NCI-H2196 treated with DMSO at 0.1 percent for 48 hours (cell line): Measurements from ENCODE around the gene CBX2.

Source experiments
- DNase-seq: peaks from one replicate; lab custom pipeline; 2025; ENCODE audit not compliant: unreplicated experiment; lab: John Stamatoyannopoulos, UW

Gene CBX2

DNA sequence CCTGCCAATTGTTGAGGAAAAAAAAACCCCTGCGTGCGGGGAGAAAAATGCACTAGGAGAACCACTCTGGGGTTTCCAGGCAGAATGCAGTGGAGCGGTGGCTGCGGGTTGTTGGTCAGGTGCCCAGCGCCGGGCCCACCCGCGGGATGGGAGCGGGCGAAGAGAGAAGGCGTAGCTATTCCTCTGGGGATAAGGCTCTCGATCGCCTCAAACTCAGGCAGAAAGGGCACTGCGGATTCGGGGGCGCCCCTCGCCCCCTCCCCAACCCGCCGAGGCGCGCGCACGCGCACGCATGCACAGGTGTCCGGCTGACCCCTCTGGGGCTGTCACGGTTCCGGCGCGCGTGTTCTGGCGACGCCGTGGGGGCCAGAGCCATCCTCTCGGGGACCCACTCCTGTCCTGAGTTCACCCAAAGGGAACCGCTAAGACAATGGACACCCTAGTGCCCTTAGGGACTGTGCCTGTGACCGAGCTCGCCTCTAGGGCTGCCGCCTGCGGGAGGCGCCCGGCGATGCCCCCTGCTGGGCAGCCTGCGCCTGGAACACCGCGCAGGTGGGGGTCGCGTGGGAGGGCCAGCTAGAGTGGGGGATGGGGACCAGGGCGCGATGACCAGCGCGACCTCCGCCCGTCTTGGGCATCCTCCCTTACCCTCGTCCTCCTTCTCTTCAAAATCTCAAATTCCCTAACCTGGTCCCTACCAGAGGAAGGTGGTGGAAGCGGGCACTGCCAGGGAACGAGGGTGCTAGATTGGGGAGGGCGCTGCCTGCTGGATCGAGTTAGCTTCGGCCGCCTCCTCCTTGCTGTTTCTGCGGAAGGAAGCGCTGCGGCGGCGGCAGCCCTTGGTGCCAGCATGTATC lies 33.3 kb downstream of the CBX2 start:
- DNase-seq, result peak; percentile 85

DNA sequence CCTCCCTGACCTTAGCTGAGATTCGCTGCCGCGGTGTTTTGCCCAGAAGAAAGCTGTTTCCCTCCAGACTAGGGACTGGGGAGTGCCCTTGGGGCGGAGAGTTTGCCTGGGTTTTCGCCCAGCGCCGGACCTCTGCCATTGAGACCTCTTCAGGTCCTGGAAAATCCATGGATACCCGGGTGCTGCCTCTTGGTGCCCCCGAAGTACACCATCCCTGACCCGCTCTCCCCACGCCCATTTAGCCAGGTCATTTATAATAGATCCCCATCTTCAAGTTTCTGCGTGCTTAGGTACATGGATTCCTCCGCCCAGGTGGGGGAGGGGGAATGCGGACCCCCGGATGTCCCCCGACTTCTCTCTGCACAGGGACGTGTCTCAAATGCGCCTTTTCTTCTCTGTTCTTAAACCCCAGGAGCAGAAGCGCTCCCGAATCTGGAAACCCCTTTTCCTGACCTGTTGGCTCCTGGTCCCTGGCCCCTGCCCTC lies 34.0 kb downstream of the CBX2 start:
- DNase-seq, result no peak

DNA sequence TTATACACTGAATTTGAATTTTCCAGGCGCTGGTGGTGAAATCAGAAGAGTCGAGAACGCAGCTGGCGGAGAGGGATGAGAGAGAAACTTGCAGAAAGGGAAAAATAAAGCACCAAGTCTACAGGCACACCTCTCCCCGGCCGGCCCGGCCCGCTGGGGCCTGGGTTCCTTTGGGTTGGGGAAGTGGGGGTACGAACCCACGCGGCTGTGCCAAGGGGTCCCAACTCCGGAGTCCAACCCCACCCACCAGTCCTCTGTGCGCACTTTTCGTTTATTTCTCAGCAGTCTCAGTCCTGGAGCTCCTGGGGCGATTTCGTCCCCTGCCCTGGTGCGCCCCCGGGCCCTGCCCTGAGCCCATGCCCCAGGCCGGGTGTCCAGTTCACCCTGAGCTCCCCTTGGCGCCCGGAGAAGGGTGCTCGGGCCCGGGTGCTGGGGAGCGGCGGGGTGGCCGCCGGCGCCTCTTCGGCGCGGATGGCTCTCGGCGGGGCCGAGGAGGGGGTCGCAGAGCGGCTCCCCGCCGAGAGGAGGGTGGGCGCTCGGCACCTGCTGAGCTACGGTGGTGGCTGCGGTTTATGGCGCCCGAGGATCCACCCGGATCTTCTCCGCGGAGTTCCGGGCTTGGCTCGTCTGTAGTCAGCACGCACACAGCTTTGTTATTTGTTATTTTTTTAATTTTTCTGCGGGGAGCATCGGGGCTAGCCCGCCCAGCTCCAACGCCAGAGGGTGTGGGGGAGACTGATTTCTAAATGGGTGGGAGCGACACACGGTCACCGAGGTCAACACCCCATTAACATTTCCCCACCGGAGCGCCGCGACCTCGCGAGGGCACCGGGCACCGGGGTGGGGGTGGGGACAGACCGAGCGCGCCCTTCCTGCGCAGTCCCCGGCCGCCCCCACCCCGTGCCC lies 34.7 kb downstream of the CBX2 start:
- no peak for DNase-seq

DNA sequence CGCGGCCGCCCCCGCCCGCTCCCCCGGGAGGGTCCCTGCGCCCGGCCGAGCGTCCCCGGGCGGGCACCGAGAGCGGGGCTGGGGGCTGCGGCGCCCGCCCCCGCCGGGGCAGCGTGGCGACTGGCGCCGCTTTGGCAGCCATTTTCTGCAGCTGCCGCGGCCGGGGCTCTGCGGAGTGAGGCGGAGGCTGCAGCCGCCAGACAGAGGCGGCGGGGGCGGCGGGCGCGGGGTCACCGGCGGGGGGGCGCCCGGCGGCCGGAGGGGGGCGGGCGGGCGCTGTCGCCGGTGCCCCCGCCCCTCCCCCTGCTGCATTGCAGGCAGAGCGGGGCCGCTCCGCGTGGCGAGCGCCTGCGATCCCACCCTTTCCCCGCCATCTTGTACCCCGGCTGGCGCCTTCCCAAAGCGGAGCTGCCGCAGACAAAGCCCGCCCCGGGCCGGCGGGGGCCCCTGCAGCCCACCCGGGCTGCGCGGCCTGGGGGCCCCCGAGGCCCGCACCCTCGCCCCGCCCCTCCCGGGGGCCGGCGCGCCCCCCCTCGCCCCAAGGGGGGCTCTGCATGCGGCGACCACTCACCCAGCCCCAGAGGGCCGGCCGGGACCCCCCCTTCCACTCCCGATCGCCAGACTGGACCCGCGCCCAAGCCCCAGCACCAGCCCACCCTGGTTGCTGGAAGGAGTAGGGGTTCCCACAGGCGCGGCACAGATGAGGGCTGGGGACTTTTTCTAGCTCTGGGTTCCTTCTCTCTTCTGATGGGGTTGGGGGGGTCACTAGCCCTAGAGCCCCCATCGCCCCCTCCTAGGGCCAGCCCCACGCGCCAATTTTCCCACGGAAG lies 35.6 kb downstream of the CBX2 start:
- DNase-seq, result no peak

DNA sequence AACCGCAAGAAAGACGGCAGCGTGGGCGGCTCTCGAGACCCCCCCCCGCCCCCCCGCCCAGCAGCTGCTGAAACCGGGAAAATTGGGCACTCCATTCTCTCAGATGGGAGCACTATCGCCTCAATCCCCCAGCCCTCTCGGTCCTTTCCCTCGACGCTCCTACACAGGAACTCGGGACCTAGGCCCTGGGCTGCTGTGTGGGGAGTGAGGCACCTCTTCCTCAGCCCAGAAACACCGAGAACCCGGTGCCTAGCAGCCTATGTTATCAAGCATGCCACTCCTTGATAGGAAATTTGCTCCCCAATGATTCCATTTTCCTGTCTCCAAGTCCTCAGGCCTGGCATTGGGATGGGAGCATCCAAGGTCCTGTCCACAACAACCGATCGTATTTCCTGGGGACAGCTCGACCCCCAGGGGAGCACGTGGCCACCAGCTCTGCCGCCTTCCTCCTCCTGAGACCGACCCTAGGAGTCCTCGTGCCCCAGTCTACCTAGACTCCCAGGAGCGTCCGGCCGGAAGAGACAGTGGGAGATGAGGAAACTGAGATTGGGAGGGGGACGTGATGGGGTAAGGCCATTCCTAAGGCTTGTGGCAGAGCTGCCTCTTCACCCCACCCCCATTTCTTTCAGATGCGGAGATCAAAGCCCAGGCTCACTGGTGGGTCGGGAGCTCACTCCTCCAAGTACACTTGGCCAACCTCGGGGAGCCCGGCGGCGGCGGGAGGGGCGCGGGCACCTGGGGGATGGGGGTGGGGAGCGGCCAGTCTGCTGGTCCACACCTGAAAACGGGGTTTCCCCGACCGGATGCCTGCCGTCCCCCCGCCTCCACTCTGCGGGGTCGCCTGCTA lies 36.4 kb downstream of the CBX2 start:
- no peak for DNase-seq

DNA sequence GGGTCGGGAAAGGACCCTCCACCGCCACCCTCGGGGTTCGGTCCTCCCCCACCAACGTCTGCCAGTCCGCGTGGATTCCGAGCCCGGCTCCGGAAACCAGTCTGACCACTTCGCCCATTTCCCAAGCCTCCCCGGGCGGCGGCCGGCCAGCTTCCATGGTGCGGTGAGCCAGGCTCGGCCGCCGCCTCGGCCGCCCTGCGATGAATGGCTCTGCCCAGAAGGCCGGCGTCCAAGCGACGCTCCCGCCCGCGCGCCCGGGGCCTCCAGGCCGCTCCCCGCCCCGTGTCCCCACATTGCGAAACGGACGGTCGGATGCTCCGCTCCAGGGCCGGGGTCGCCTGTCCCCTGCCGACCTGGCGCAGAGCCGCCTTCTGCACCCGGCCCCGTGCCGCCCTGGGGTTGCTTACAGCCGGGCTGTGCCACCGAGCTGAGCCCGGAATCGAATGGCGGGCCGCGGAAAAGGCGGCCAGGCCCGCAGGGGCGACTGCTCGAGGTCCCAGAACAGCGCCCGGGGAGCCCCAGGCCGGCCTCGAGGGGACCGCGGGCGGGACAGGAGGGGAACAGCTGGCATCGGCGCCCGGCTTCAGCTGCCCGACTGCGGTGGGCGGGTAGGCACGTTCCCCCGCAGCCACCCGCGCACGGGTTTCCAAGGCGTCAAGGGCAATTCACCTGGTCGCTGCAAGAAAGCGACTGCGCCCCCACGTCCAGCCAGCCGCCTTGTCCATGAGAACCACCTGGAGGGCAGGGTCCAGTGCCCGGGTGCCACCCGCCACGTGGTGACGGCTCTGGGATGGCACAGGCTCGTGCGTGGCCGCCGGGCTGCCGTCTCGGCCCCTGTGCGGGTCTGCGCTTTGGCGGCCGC lies 37.3 kb downstream of the CBX2 start:
- no peak for DNase-seq

DNA sequence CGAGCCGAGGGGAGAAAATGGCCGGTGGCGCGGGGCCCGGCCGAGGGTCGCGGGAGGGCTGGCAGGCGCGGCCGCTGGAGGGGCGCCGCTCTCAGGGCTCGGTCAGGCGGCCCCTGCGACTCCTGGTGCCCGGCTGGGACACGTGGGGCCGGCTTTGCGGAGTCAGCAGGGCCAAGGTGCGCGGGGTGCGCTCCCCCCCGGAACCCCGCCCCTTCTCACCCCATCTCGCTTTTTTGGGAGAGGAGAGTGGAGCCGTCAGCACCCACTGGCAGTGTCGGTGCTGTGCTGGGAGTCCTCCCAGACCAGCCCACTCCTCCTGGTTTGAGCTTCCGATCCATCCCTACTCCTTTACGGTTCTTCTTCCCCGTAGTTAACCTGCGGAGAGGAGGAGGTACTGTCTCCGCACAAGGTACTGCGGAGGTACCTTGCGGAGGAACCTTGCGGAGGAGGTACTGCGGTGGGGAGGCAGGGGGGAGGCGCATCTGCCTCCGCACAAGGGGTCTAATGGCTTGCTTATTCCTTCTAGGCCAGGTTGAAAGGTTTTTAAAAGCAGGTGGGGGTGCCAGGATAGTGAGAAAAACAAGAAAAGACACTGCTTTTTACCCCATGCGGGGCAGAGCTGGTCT lies 38.0 kb downstream of the CBX2 start:
- no peak for DNase-seq

DNA sequence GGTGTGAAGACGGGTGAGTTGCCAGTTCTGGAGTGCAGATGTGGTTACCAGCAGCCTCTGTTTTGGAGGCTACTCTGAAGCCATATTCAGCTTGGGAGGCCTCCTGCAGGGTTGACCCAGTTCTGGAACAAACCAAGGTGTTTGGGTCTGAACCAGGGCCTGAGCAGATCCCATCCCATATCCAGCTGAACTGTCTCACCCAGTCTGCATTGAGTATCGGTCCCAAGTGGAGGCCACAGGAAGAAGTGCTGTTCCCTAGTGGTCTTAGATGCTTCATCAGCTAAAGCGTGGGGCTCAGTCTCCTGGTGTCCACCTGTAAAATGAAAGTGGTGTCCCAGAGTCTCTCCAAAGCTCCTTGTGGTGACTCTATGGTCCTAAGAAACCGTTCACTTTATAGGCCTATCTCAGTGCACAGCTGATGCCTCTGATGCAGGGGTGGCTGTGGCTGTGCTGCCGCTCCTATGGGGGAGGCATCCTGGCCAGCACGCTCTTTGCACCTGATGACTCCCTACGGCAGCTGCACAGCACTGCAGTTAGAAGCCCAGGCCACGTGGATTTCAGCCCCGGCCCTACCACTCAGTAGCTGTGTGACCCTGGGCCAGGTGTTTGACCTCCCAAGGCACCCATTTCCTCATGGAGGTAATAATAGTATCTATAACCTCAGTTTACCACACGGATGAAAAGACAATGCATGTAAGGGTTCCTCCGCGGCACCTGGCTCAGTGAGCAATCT lies 40.2 kb downstream of the CBX2 start:
- no peak for DNase-seq

DNA sequence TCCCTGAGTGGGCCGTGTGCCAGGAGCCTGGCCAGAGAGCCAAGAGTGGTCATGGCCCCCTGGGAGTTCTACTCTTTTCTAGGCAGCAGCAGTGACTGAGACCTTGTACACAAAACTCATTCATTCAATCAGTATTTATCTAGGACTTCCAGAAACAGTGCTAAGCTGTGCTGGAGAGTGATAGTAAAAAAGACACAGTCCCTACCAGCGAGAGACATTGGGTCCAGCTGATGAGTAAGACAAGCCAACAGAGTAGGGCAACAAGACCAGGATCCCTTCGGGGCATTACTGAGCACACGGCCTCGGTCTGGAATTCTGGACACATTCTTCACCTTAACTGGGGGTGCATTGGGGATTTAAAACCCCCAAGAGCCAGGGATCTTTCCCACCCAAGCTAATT lies 41.1 kb downstream of the CBX2 start:
- no peak for DNase-seq

DNA sequence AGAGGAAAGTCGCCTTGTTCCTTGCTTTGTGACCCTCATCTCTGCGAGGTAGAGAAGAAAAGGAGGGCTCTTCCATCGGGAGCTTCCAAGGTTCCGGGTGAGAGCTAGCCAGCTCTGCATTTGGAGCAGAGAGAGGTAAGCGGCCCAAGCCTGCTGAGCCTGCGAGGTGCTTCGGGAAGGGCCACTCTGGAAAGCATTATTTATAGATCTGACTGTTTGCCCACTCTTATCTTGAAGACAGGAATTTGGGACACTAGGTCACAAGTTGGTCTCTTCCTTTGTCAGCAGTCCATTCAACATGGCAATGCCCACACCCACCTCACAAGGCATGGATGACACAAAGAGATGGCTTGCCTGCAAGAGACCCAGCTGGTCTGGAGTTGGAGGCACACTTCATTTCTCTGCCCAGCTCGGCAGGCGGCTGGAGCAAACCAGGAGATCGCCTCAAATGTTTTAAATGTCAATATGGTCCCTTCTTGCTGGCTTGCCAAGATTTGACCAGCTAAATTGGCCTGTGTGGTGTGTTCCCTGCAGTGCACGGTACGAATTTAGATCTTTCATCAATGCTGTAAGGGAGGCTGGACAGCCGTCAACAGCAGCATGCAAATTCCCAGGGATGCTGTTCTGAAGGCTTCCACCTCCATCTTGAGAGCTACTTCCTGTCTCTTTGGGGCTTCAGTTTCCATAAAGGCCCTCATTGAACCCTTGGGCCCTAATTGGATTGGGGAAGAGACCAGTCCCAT lies 41.8 kb downstream of the CBX2 start:
- DNase-seq, result no peak

DNA sequence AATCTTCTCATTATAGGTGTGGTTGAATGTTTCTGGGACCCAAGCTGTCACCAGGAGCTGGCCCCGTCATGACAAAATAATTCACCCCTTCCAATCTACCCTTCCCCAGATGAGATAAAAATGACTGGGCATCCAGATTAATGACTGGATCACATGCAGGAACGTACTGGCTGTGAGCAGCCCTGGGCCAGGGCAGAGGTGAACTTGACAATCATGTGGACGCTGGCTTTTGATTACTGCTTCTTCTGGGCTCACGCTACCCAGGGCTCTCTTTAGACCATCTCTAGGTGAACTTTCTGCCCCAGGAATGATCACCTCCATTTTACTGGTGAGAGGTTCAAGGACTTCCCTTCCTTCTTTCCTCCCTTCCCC lies 43.0 kb downstream of the CBX2 start:
- DNase-seq, result no peak

DNA sequence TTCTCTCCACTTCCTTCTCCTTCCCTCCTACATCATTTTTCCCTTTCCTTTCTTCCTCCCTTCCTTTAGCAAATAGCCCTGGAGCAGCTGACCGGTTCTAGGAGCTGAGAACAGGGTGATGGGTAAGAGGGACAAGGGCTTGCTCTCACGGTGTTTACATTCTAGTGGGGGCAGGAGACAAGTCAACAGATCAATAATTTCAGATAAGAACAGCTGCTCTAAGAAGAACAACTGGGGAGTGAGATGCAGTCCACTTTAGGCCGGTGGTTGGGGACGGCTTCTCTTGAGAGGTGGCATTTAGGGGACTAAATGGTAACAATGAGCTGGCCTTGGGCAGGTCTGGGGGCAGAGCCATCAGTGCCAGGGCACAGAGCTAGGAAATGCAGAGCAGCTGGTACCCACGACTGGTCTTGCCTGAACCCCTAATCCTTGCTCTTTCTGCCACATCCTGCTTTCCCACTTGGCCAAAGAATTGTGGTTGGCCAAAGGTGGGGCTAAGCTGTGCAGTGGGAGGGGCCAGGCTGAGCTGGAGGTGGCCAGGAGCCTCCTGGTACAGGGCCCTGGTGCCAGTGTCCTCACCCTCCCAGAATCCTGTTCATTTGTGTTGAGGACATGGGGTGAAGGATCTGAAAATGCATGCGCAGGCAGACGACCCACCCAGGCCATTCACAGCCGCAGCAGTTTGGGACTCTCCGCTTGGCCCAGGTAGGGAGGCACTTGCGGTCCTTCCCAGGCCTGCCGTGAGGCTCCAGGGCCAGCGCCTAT lies 43.6 kb downstream of the CBX2 start:
- no peak for DNase-seq

DNA sequence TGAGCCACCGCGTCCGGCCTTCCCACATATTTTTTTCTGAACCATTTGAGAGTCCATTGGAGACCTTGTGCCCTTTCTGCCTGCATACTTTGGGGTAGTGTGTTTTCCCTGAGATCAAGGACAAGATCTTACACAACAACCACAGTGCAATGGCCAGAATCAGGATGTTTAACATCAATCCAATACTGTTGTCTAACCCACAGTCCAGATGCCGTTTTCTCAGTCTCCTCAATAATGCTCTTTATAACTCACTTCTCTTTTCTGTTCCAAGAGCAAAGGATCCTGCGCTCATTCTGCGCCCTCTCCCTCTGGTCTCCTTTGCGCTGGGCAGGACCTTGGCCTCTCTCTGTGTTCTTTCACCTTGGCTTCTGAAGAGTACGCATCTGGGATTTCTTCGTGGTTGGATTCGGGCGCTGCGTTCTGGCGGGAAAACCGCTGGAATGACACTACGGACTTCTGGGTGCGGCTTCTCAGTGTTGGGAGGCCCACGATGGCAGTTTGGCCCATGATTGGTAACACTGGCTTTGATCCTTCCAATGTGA lies 44.7 kb downstream of the CBX2 start:
- DNase-seq, result no peak

DNA sequence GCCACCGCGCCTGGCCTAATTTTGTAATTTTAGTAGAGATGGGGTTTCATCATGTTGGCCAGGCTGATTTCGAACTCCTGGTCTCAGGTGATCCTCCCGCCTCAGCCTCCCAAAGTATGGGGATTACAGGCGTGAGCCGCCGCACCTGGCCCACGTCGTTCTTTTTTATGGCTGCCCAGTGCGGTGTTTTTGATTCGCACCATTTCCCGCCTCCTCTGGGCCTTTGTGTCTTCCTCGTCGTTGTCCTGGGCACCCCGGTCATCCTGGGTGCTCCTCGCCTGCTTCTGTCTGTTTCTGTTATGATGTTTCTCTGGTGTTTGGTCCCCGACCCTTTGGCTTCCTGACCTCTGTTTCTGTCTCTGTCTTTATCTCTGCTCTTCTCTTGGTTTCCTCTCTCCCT lies 46.3 kb downstream of the CBX2 start:
- no peak for DNase-seq

DNA sequence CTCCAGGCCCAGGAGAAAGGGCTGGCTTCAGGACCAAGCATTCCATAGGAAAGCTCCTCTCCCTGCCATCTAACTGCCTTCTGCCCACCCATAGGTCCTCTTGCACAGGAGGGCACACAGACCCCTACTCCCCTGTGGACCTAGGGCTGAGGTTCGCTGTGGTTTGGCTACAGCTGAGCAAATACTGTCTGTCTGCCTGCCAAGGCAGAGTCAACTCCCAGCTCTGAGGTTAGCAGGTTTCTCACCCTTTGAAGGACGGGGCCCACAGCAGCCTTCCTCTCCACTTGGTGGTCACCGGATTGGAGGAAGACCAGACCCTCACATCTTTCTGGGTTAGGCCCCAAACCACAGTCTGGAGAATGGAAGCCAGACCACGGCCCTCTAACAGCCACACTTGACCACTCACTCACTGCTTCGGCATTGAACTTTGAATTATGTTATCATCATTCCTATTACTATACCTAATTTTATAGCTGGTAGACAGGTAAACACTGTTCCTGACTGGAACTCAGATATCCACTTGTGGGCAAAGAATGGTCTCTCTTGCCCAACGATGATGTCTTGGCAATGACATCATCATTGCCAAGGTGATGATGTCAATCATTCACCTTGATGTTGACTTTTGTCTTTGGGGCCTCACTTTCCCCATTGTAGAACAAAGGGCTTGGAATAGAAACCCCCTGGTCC lies 47.1 kb downstream of the CBX2 start:
- no peak for DNase-seq

DNA sequence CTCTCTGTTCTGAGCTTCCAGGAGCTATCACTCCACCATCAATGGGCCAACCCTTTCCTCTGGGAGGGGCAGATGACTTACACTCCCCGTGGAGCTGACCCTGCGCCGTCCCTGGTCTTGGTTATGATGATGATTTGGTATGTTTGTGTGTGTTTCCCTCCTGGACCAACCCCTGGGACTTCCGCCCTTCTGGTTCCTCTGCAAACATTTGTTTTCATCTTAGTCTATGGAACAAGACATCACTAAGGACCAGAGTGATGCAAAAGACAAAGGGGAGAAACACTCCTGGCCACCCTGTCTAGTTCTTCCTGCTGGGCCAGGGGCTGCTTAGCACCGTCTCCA lies 47.6 kb downstream of the CBX2 start:
- no peak for DNase-seq
